H9 (cell line): ENCODE measurements around the gene ROBO1. TPM values are rescaled to one million over a fixed set of nuclear protein-coding genes. Genes with fewer than 3 reads are reported as not detected.

Source experiments
- DNase-seq: peaks from one replicate; pipeline ENCODE4 v3.0.0-alpha.2; 2017
- H2AFZ ChIP-seq: one replicate; pipeline ENCODE4 v1.6.1; 2013; ENCODE audit warnings: mild to moderate bottlenecking, low read length, control low read depth, moderate library complexity
- H2AK5ac ChIP-seq: 2 replicates; pipeline ENCODE4 v1.6.1; 2013; ENCODE audit warnings: low read length, control low read depth, mixed read lengths; ENCODE audit not compliant: insufficient read length
- H2BK120ac ChIP-seq: one replicate; pipeline ENCODE4 v1.6.1; 2013; ENCODE audit warnings: low read depth, mild to moderate bottlenecking, low read length, control low read depth, inconsistent platforms; ENCODE audit not compliant: poor library complexity, severe bottlenecking
- H2BK12ac ChIP-seq: 2 replicates; pipeline ENCODE4 v1.6.1; 2013; ENCODE audit warnings: low read length, control low read depth, mixed read lengths, low read depth; ENCODE audit not compliant: insufficient read length
- H2BK15ac ChIP-seq: 2 replicates; pipeline ENCODE4 v1.6.1; 2013; ENCODE audit warnings: low read depth, low read length, control low read depth
- H2BK20ac ChIP-seq: one replicate; pipeline ENCODE4 v1.6.1; 2013; ENCODE audit warnings: low read depth, mild to moderate bottlenecking, low read length, control low read depth, inconsistent platforms; ENCODE audit not compliant: poor library complexity, severe bottlenecking
- H2BK5ac ChIP-seq: 2 replicates; pipeline ENCODE4 v1.6.1; 2013; ENCODE audit warnings: low read length, control low read depth, mixed read lengths; ENCODE audit not compliant: insufficient read length
- H3K14ac ChIP-seq: 2 replicates; pipeline ENCODE4 v1.6.1; 2013; ENCODE audit warnings: low read length, control low read depth; ENCODE audit not compliant: insufficient read depth
- H3K18ac ChIP-seq: 2 replicates; pipeline ENCODE4 v1.6.1; 2013; ENCODE audit warnings: low read depth, mild to moderate bottlenecking, mixed read lengths, low read length, control low read depth; ENCODE audit not compliant: insufficient read length
- H3K23ac ChIP-seq: 2 replicates; pipeline ENCODE4 v1.6.1; 2013; ENCODE audit warnings: low read length, control low read depth, mixed read lengths, low read depth; ENCODE audit not compliant: insufficient read length
- H3K23me2 ChIP-seq: 2 replicates; pipeline ENCODE4 v1.6.1; 2013; ENCODE audit warnings: low read depth, mild to moderate bottlenecking, mixed read lengths, low read length, control low read depth; ENCODE audit not compliant: insufficient read length, poor library complexity, severe bottlenecking
- H3K27ac ChIP-seq: 2 replicates; pipeline ENCODE4 v1.5.1; 2013; ENCODE audit warnings: low read length, control low read depth, mixed read lengths, low read depth; ENCODE audit not compliant: insufficient read length
- H3K27me3 ChIP-seq: 2 replicates; pipeline ENCODE4 v1.6.1; 2013; ENCODE audit warnings: low read length, control low read depth, inconsistent platforms; ENCODE audit not compliant: insufficient read depth
- H3K4ac ChIP-seq: 2 replicates; pipeline ENCODE4 v1.6.1; 2013; ENCODE audit warnings: low read depth, mild to moderate bottlenecking, control low read depth, inconsistent platforms, low read length, moderate library complexity
- H3K4me1 ChIP-seq: 2 replicates; pipeline ENCODE4 v1.6.1; 2013; ENCODE audit warnings: low read length, control low read depth, inconsistent platforms; ENCODE audit not compliant: insufficient read depth
- H3K4me2 ChIP-seq: 2 replicates; pipeline ENCODE4 v1.6.1; 2013; ENCODE audit warnings: low read length, control low read depth, mixed read lengths; ENCODE audit not compliant: insufficient read length, insufficient read depth
- H3K56ac ChIP-seq: 2 replicates; pipeline ENCODE4 v1.6.1; 2013; ENCODE audit warnings: low read depth, mild to moderate bottlenecking, mixed read lengths, low read length, control low read depth; ENCODE audit not compliant: insufficient read length
- H3K79me1 ChIP-seq: 2 replicates; pipeline ENCODE4 v1.6.1; 2013; ENCODE audit warnings: low read depth, mild to moderate bottlenecking, moderate library complexity, low read length, control low read depth, inconsistent platforms; ENCODE audit not compliant: insufficient read depth, poor library complexity, severe bottlenecking
- H3K79me2 ChIP-seq: 2 replicates; pipeline ENCODE4 v1.6.1; 2013; ENCODE audit warnings: low read length, control low read depth, inconsistent platforms; ENCODE audit not compliant: insufficient read depth
- H3K9ac ChIP-seq: 2 replicates; pipeline ENCODE4 v1.6.1; 2013; ENCODE audit warnings: low read length, control low read depth, mixed read lengths; ENCODE audit not compliant: insufficient read length; ENCODE audit errors: extremely low read depth
- H3K9me3 ChIP-seq: one replicate; pipeline ENCODE4 v1.6.1; 2013; ENCODE audit warnings: low read depth, low read length, inconsistent platforms; ENCODE audit not compliant: control insufficient read depth
- H3T11ph ChIP-seq: one replicate; pipeline ENCODE4 v1.6.1; 2013; ENCODE audit warnings: mild to moderate bottlenecking, low read length, control low read depth, inconsistent platforms
- H4K20me1 ChIP-seq: one replicate; pipeline ENCODE4 v1.6.1; 2013; ENCODE audit not compliant: control insufficient read depth, insufficient read length, insufficient read depth
- H4K5ac ChIP-seq: 2 replicates; pipeline ENCODE4 v1.6.1; 2013; ENCODE audit warnings: low read depth, mild to moderate bottlenecking, mixed read lengths, low read length, control low read depth; ENCODE audit not compliant: insufficient read length
- H4K8ac ChIP-seq: replicated peaks from 2 replicates; pipeline ENCODE4 v1.6.1; 2013; ENCODE audit warnings: low read length, control low read depth, mixed read lengths, low read depth; ENCODE audit not compliant: insufficient read length
- H4K91ac ChIP-seq: 2 replicates; pipeline ENCODE4 v1.6.1; 2013; ENCODE audit warnings: low read depth, mild to moderate bottlenecking, moderate library complexity, mixed read lengths, low read length, control low read depth; ENCODE audit not compliant: insufficient read length
- H3K27ac Mint-ChIP-seq, 3 experiments: 2 replicates in 2 of 3; 3 replicates in 1 of 3; pipeline ENCODE4 v1.8.0; 2020 to 2021; ENCODE audit warnings: mixed read lengths in 3 of 3, mild to moderate bottlenecking in 1 of 3, moderate library complexity in 1 of 3
- H3K27me3 Mint-ChIP-seq: 2 replicates; pipeline ENCODE4 v1.8.0; 2021; ENCODE audit warnings: low read depth, mild to moderate bottlenecking, moderate library complexity, mixed read lengths
- H3K36me3 Mint-ChIP-seq, 3 experiments: 2 replicates in 2 of 3; 3 replicates in 1 of 3; pipeline ENCODE4 v1.8.0; 2020 to 2021; ENCODE audit warnings: low read depth in 3 of 3, mixed read lengths in 3 of 3; ENCODE audit not compliant: insufficient read depth in 1 of 3
- H3K4me1 Mint-ChIP-seq, 2 experiments: 2 replicates each; pipeline ENCODE4 v1.8.0; 2020; ENCODE audit warnings: mixed read lengths in 2 of 2
- H3K4me3 Mint-ChIP-seq, 2 experiments: 2 replicates in 1 of 2; 3 replicates in 1 of 2; pipeline ENCODE4 v1.8.0; 2020 to 2021; ENCODE audit warnings: mild to moderate bottlenecking in 2 of 2, mixed read lengths in 2 of 2, moderate library complexity in 1 of 2
- H3K9me3 Mint-ChIP-seq, 2 experiments: 2 replicates in 1 of 2; 3 replicates in 1 of 2; pipeline ENCODE4 v1.8.0; 2020; ENCODE audit warnings: mild to moderate bottlenecking in 2 of 2, mixed read lengths in 2 of 2, moderate library complexity in 1 of 2
- WGBS: extraction: QIAGEN DNeasy Blood & Tissue Kit; methylation state at CpG from one replicate; pipeline ENCODE4 v1.1.7; 2013; ENCODE audit warnings: missing lambda C conversion rate, low lambda C conversion rate, mixed read lengths; ENCODE audit not compliant: insufficient read length; ENCODE audit errors: extremely low coverage; 5-methylcytosine and 5-hydroxymethylcytosine counted together
- total RNA-seq: library from RNA; stranded (reverse); gene quantifications from 2 replicates; pipeline ENCODE4 v1.2.1, GENCODE V29; 2021
- TF ChIP-seq, protein P1 (sequence below): fragments of 200-600 bp; sonication (generic); conservative IDR thresholded peaks from 3 replicates; pipeline ENCODE4 v1.8.0; 2021; ENCODE audit warnings: antibody characterized with exemption, mild to moderate bottlenecking

ROBO1 gene
- total RNA-seq, 1 experiment from 2014 or later, result 62.7 TPM

DNA sequence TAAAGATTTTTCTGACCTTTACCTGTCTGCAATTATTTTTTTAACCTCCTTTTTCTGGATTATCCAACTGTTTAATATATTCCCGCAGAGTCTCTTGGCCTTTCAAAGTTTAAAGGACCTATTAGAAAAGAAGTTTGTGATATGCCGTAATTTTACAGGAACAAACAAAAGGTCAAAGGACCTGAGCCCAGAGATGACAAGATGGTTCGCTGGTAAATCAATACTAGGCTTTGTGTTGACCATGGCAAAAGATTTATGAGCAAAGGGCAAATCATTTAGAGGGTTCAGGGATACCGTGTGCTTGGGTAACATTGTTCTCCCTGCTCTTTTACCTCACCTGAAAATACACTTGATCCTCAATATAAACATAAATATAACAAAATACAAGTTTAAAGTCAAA is 923.5 kb downstream of the ROBO1 start:
- no CpG with 5 or more reads among the region's 4 CpGs for WGBS
- no peaks in the 10 kb centered on the region for H3K79me2 ChIP-seq
- no peak overlapping the region for H2AFZ ChIP-seq

More for the DNA sequence above, 923.5 kb downstream of the ROBO1 start:
- no peak overlapping the region for H2BK5ac ChIP-seq
- no peaks in the 10 kb centered on the region for H3K23me2 ChIP-seq
- H3T11ph ChIP-seq, result no peak overlapping the region
- H3K4me1 ChIP-seq, result no peaks in the 10 kb centered on the region
- no peak overlapping the region for H2AK5ac ChIP-seq
- H3K4ac ChIP-seq, result no peak overlapping the region
- H3K18ac ChIP-seq, result no peak overlapping the region
- TF ChIP-seq, protein P1, sequence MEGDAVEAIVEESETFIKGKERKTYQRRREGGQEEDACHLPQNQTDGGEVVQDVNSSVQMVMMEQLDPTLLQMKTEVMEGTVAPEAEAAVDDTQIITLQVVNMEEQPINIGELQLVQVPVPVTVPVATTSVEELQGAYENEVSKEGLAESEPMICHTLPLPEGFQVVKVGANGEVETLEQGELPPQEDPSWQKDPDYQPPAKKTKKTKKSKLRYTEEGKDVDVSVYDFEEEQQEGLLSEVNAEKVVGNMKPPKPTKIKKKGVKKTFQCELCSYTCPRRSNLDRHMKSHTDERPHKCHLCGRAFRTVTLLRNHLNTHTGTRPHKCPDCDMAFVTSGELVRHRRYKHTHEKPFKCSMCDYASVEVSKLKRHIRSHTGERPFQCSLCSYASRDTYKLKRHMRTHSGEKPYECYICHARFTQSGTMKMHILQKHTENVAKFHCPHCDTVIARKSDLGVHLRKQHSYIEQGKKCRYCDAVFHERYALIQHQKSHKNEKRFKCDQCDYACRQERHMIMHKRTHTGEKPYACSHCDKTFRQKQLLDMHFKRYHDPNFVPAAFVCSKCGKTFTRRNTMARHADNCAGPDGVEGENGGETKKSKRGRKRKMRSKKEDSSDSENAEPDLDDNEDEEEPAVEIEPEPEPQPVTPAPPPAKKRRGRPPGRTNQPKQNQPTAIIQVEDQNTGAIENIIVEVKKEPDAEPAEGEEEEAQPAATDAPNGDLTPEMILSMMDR, result no peak
- H4K20me1 ChIP-seq, result no peaks in the 10 kb centered on the region
- Mint-ChIP-seq H3K9me3 (no peaks in the 10 kb centered on the region), H3K27ac (no peak overlapping the region), H3K36me3 (no peaks in the 10 kb centered on the region), H3K27me3 (no peaks in the 10 kb centered on the region), H3K4me1 (peaks cover 4 to 7% of the 10 kb centered on the region in 2 experiments; a peak in 3 of 4 replicates), H3K4me3 (no peak overlapping the region)
- no peak overlapping the region for H4K8ac ChIP-seq
- H4K5ac ChIP-seq, result no peak overlapping the region
- no peak overlapping the region for H3K9ac ChIP-seq
- no peak overlapping the region for H3K14ac ChIP-seq
- no peaks in the 10 kb centered on the region for H3K9me3 ChIP-seq
- no peak overlapping the region for H3K4me2 ChIP-seq
- H3K23ac ChIP-seq, result no peak overlapping the region
- no peaks in the 10 kb centered on the region for H3K27me3 ChIP-seq
- no peak overlapping the region for H4K91ac ChIP-seq
- no peak overlapping the region for H2BK12ac ChIP-seq
- no peak for DNase-seq
- H2BK15ac ChIP-seq, result no peak overlapping the region
- H3K79me1 ChIP-seq, result no peaks in the 10 kb centered on the region
- H2BK120ac ChIP-seq, result no peak overlapping the region
- H3K56ac ChIP-seq, result no peak overlapping the region
- H3K27ac ChIP-seq, result no peak overlapping the region
- no peak overlapping the region for H2BK20ac ChIP-seq
